Left ventricle myocardium superior (tissue), 1 donor: ENCODE measurements around the gene AKNAD1. TPM values are rescaled to one million over a fixed set of nuclear protein-coding genes. Genes with fewer than 3 reads are reported as not detected.

Experiments used
- ATAC-seq: fragments of 200-7000 bp; cut with Tn5 transposase; one replicate; pipeline ENCODE4 v1.9.1; 2020; ENCODE audit warnings: mild to moderate bottlenecking, moderate library complexity
- DNase-seq: peaks from one replicate; pipeline ENCODE4 v3.0.0-alpha.2; 2020
- intact Hi-C: fragments of 100-400 bp; cut with micrococcal nuclease; formaldehyde crosslinking; loops from one replicate; pipeline ENCODE4 v1.11.0; 2022
- total RNA-seq: library from RNA; stranded (reverse); fragmentation: NEBNext Ultra II Directional; extraction: Animal tissue kit (Norgen Biotek cat#: 25700); gene quantifications from one replicate; pipeline ENCODE4 v1.2.1, GENCODE V29; 2021
- donor health status: DM: no; HTN: yes; CAD: no; lungs with severe emphysema.

Gene AKNAD1
- total RNA-seq, 1 donor from 2014 or later, result not detected

DNA sequence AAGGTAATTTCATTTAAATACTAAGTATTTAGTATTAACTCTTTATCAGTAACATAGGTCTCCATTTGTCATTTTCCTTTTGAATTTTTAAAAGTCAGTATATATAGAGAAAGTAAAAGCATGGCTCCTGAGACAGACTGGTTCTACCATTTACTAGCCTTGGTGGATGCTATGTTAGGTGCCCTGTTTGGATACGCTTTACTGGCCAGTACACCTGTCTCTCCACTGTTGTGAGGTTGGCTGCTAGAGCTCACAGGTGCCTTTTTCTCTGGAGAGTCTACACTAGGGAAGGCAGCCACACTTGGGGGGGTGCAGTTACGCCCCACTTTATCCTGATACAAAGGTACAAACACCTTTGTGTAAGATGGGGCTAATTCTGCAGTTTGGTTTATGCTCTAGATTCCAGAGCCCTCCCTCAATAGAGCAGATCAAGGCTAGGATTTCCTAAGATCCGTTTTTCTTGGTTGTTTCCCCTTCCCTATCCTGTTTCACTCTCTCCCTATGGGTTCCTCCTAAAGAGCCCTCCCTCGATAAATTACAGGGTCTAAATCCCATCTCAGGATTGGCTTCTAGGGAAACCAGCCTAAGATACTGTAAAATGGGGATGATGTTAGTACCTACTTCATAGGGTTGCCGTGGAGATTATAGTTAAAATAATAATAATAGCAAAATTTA is 14.3 kb upstream of the AKNAD1 start:
- DNase-seq, result no peak
- intact Hi-C loops, result no loop called here

GRCh38 chr1:108865316-108865910 is 8.5 kb upstream of the AKNAD1 start:
- intact Hi-C loops, result no loop called here
- ATAC-seq, result no peak
- DNase-seq, result no peak

More for the DNA sequence above, 14.3 kb upstream of the AKNAD1 start:
- no peak for ATAC-seq

DNA sequence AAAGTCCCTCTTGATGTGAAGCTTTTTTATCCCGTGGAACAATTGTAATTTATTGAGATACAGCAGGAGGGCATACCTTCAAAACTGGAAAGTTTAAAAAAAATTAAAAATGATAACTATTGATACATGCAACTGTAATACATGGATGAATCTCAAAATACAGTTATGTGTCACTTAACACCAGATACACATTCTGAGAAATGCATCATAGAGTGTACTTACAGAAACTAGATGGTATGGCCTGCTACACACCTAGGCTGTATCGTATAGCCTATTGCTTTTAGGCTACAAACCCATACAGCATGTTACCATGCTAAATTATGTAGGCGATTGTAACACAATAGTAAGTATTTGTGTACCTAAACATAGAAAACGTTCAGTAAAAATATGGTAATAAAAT is 7.1 kb upstream of the AKNAD1 start:
- intact Hi-C loops, result no loop called here
- DNase-seq, result no peak
- no peak for ATAC-seq

GRCh38 chr1:108862698-108863477 is 6.0 kb upstream of the AKNAD1 start:
- intact Hi-C loops, result no loop called here
- DNase-seq (no peak), ATAC-seq (no peak)

DNA sequence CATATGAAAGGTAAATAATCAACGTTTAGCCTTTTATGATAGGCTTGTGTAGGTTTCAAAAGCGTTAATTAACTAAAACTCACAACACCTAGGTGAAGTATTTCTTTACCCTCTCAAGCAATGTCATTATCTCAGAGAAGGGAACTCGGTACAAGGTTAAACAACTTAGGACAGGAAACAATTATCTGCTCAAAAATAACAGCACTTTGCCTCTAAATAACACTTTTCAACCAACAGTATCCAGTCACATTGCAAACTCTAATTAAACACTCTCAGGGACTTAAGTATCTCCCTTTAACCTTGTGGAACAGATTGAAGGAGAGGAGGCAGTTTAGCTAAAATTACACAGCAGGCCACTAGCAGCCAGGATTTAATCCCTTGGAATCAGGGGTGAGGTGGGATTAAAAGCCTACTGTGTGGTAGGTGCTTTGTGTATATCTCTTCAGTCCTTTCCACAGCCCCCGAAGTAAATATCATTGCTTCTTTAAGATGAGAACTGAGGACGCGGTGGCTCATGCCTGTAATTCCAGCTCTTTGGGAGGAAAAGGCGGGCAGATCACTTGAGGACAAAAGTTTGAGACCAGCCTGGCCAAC is 5.2 kb upstream of the AKNAD1 start:
- DNase-seq, result no peak
- no peak for ATAC-seq
- intact Hi-C loops, result no loop called here

GRCh38 chr1:108861566-108861965 is 4.7 kb upstream of the AKNAD1 start:
- DNase-seq, result no peak
- intact Hi-C loops, result no loop called here
- no peak for ATAC-seq

DNA sequence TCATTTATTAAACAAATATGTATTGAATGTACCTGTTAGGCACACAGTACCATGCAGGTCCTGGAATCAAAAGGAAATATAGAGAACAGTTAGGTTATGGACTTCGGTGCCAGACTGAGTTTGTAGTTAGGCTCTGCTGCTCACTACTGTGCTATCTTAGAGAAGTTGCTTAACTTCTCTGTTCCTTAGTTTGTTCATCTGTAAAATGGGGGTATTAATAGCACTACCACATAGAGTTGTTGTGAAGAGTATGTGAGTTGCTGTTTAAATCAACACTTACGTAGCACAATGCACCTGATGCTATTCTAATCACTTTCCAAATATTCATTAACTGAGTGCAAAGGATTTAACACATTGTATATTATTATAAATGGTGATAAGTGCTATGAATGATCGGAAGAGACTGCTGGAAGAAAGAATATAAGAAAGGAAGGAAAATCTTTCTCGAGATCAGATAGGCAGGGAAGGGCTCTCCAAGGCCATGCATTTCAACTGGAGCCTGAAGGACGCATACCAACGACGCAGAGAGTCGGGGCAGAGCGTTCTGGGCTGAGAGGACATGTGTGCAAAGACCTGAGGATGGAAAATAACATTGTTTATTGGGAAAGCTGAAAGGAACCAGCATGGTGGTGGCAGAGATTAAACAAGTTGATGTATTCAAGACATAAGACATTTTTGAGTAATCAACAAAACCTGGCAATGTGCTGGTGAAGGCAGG is 3.5 kb upstream of the AKNAD1 start:
- ATAC-seq (no peak), DNase-seq (no peak)
- intact Hi-C loops, result no loop called here

DNA sequence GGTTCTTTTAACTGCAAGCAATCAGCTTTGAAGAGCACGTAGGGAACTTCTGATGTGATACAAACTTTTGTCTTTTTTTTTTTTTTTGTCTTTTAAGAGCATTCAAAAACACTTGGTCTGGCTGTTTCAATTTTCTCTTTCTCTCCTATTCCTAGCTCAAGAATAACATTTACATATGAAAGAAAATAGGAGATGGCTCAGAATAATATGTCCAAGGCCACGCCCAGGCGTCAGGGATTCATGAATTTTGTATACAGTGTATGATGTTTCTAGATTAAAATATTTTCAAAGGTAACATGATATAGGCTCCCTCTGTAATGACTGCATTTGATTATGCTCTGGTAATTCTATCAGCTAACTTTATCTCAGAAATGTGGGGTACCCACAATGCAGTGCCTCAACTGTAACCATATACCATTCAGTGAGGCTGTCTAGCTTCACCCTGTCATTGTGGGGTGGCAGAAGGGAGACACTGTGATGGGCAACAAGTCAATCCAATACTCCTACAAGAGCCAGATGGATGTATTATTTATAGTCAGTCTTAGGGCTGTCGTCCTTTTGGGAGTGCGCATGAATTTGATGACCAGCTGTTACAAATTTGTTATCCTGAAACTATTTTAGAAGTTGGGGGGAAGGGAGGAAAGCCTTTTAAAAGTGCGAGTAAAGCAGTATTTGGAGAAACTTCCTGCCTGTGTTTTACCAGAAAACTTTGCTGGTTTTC is 1.5 kb upstream of the AKNAD1 start:
- DNase-seq (no peak), ATAC-seq (no peak)
- intact Hi-C loops, result no loop called here

DNA sequence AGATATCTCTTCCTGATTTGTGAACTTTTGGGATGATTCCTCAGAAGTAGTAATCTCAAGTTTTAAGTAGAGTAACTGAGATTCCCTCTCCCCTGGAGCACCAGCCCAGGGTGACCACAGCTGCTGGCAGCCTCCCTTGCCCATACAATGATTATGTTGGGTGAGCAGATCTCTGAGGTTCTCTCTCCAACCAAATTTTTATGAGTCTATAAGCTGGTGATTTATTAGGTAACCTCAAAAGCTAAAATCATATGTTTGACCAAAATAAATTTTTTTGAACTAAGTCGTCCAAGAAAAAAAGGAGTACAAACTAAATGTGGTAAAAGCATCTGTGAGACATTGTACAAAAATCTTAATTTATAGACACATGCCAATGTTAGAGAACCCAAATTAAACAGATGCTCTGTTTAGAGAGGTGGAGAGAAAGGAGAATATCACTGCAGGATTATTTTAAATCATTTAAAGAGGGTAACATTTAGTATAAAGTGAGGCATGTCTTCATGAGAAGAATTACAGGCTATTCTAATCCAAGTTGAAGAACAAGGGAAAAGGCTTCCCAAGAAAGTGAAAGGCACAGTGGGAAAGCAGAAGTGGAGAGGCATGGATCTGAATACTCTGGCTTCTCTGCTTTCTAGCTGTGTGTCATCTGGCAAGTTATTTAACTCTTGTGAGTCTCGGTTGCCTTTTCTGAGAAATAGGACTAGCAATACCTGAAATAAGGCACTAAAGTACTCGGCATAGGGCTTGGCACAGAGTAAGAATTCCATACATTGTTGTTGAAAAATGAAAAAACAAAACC is 2.5 kb downstream of the AKNAD1 start:
- no peak for DNase-seq
- ATAC-seq, result no peak

GRCh38 chr1:108852221-108852975 is 4.5 kb downstream of the AKNAD1 start:
- intact Hi-C loops, result no loop called here
- DNase-seq, result no peak
- peak; percentile 53 for ATAC-seq

More for the DNA sequence above, 2.5 kb downstream of the AKNAD1 start:
- intact Hi-C loops, result no loop called here

DNA sequence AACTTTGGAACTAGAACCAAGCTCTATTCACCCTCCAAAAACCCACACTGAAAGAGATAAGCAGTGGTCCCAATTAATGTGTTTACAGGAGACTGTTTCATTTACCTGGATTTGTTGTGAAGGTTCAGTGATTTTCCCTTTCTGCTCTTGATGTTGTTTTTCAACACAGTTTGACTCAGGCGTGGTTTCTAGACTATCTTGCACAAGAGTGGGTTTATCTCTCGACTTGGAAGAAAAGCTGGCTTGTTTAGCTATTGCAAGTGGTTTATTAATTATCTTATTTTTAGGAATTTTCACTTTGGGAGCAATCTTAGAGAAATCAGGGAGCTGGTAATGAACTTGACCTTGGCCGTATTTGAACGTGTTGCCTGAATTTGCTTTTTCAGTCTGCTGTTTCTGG is 5.3 kb downstream of the AKNAD1 start:
- ATAC-seq, result no peak
- no peak for DNase-seq
- intact Hi-C loops, result no loop called here

DNA sequence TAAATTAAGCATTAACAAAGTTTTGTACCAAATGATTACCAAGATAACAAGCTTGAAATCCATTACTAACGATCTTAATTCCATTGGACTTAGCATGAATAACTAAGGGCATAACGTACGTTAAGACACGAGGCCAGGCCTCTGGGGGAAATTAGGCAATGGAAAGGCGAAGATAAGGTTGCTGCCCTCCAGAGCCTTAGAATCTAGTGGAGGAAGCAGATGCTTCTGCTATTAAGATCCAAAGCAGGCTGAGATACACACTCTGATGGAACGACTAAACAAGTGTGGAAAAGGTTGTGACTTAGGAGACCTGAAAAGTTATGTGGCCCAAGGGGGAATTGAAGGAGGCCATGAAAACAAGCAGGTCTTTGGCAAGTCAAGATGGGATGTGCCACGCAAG is 6.0 kb downstream of the AKNAD1 start:
- DNase-seq (no peak), ATAC-seq (no peak)
- intact Hi-C loops, result no loop called here

DNA sequence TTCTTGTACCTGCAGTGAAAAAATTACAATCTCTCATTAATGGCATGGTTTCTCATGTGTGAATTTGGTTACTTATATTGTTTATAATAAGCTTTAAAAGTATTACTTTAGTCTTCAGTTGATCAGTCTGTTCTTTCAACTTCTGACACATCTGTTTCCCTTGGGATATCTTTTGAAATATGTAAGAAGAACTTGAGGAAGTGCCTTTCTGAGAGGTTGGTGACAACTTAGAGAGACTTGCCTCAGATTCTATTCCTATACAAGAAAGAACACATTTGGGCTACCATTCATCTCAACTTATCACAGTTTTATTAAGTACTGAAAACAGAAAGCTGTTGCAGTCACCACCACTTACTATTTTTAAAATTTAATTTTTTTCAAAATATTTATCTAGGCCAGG is 8.1 kb downstream of the AKNAD1 start:
- ATAC-seq (no peak), DNase-seq (no peak)
- intact Hi-C loops, result no loop called here

DNA sequence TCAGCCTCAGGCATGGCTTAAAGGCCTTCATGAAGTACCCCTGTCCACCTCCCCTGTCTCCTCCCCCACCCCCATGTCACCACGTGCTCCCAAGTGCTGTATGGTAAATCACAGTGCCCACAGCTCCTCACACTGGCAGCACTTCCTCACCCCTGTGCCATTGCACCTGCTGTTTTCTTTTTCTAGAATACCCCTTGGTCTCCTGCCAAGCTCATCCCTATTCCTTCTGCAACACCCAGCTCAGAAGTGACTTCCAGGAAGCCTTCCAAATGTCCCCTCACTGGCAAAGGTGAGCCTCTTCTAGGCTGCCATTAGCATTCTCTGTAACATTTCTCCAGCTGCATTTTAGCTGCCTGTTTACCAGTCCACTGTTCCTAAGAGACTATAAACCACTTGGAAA is 9.4 kb downstream of the AKNAD1 start:
- intact Hi-C loops, result no loop called here
- no peak for DNase-seq
- no peak for ATAC-seq

GRCh38 chr1:108845991-108846390 is 10.9 kb downstream of the AKNAD1 start:
- intact Hi-C loops, result no loop called here
- no peak for ATAC-seq
- DNase-seq, result no peak

GRCh38 chr1:108845446-108845845 is 11.4 kb downstream of the AKNAD1 start:
- intact Hi-C loops, result no loop called here
- no peak for ATAC-seq
- no peak for DNase-seq

- ATAC-seq, result no peak
- DNase-seq, result no peak
- intact Hi-C loops, result no loop called here
Observed at GRCh38 chr1:108843390-108844137, 13.3 kb downstream of the AKNAD1 start.
